Heart right ventricle (tissue), 16 donors: ENCODE measurements around the gene DLG4. TPM values are rescaled to one million over a fixed set of nuclear protein-coding genes. Genes with fewer than 3 reads are reported as not detected.
"Not testable (repeated sequence)": the region's sequence is repeated elsewhere in the genome, so short reads cannot be mapped to it uniquely, and the experiment has no call there.

Experiments used
- ATAC-seq, 8 donors: fragments of 200-7000 bp; cut with Tn5 transposase; one replicate each; pipeline ENCODE4 v1.9.1; 2020; ENCODE audit warnings: mild to moderate bottlenecking in 8 of 8, moderate library complexity in 8 of 8, moderate number of reproducible peaks in 1 of 8
- DNase-seq, 2 donors: peaks; one replicate each; pipeline ENCODE4 v3.0.0-alpha.2; 2020
- H3K27ac ChIP-seq, 10 donors: fragments of 200-600 bp; sonication (generic) in 2 of 10; one replicate each; pipeline versions ENCODE4 v1.5.0 to v1.8.0; 2020 to 2022; ENCODE audit warnings: mild to moderate bottlenecking in 3 of 10
- H3K27me3 ChIP-seq, 7 donors: fragments of 200-600 bp; one replicate each; pipeline ENCODE4 v1.8.0; 2021 to 2022; ENCODE audit warnings: mild to moderate bottlenecking in 2 of 7
- H3K36me3 ChIP-seq, 9 donors: fragments of 200-600 bp; sonication (generic) in 1 of 9; one replicate each; pipeline versions ENCODE4 v1.5.0 to v1.8.0; 2020 to 2022; ENCODE audit warnings: mild to moderate bottlenecking in 2 of 9
- H3K4me1 ChIP-seq, 9 donors: fragments of 200-600 bp; sonication (generic) in 1 of 9; one replicate each; pipeline versions ENCODE4 v1.5.0 to v1.8.0; 2020 to 2022; ENCODE audit warnings: mild to moderate bottlenecking in 4 of 9
- H3K4me3 ChIP-seq, 10 donors: fragments of 200-600 bp; sonication (generic) in 2 of 10; one replicate each; pipeline versions ENCODE4 v1.5.0 to v1.8.0; 2020 to 2022; ENCODE audit warnings: mild to moderate bottlenecking in 7 of 10, moderate library complexity in 2 of 10
- H3K9me3 ChIP-seq, 11 donors: fragments of 200-600 bp in 10 of 11; sonication (generic) in 2 of 11; one replicate each; pipeline versions ENCODE4 v1.5.0 to v1.8.0; 2013 to 2022; ENCODE audit warnings: mild to moderate bottlenecking in 2 of 11, control low read depth in 1 of 11, moderate library complexity in 1 of 11
- WGBS, 2 donors: extraction: QIAGEN DNeasy Blood & Tissue Kit; methylation state at CpG; one replicate each; pipeline ENCODE4 v1.1.7; 2013; ENCODE audit warnings: inconsistent platforms in 1 of 2; 5-methylcytosine and 5-hydroxymethylcytosine counted together
- intact Hi-C, 10 donors: fragments of 100-400 bp; cut with DNase I; formaldehyde crosslinking; loops; one replicate each; pipeline versions ENCODE4 v1.11.1 to v1.14.2; 2022
- polyA plus RNA-seq, 2 donors: library from polyadenylated mRNA; stranded (reverse); fragments of 200-250 nt; gene quantifications; one replicate each; pipeline ENCODE4 v1.2.3, GENCODE V29; 2013
- total RNA-seq, 10 donors: library from RNA; stranded (reverse); fragmentation: NEBNext Ultra II Directional in 3 of 10; extraction: Animal tissue kit (Norgen Biotek cat#: 25700) in 3 of 10; gene quantifications; one replicate each; pipeline versions ENCODE4 v1.2.1 to v1.2.4, GENCODE V29; 2021 to 2023
- TF ChIP-seq, protein P1 (sequence below), 9 donors: fragments of 200-600 bp; sonication (generic) in 2 of 9; IDR thresholded peaks; one replicate each; pipeline versions ENCODE4 v1.5.0 to v1.8.0; 2021 to 2022; ENCODE audit warnings: antibody characterized with exemption in 9 of 9, mild to moderate bottlenecking in 5 of 9, moderate library complexity in 1 of 9
- donor health status: Arrhythmogenic right ventricular cardiomyopathy.
- donor health status: ischemic (EF 13 %, LVEDD 7.1; RV severe dilation, severe dysfunction).
- donor health status: healthy with polysubstance abuse.
- donor health status: DM: no; HTN: yes; CAD: no.
- donor health status: DM: no; HTN: no; CAD: no.
- donor health status: ischemic (EF 25% LVEDD 6.9; RV normal size, moderate dysfunction).
- donor health status: ischemic (EF 25% LVEDD 5.7; RV mildly dilated, moderate dysfunction).
- donor health status: healthy.
- donor health status: DM: yes; HTN: yes; CAD: no.
- donor health status: Ischemic cardiomyopathy.
- donor health status: ischemic (EF 35%, LVEDD 5.7; RV mildly dilated, moderate dysfunction).
- donor health status: nonischemic (EF 11% LVEDD 7.7; RV severe dilation, severe dysfunction).
- donor health status: DM: yes; HTN: yes; CAD: no.
- donor health status: PGD.
- donor health status: ischemic (EF 29% LVEDD 5.4; RV normal size, mild dysfunction).
- donor health status: nonischemic (EF 23%, LVEDD 6.1; RV moderate dilation, normal function).

Gene DLG4
- total and polyA plus RNA-seq, 12 donors = 5.4 to 27.8 (median 16.7) TPM

DNA sequence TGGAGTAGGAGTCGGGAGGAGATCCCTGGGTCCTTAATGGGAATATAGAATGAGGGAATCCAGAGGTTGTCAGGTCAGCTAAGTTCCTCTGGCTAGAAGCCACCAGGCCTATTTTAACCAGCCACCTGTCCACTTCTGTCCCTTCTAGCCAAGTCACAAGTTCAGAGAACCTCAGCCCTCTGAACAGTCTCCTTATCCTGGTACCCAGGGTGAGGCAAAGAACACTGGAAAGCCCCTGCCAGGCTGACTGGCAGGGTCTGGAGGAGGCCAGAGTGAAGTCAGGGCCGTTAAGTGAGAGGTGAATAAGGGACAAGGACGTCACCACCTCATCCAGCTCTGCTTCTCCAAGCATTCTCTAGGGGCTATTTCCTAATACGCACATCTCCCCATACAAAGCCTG is 29.2 kb upstream of the DLG4 start:
- 44 to 53% methylated on average over 4 of the region's 4 CpGs for WGBS, 2 donors
- Histone ChIP-seq H3K9me3 (no peaks in the 10 kb centered on the region), H3K27me3 (no peaks in the 10 kb centered on the region), H3K36me3 (peaks cover 0 to 42% (median 15%) of the 10 kb centered on the region in 9 donors), H3K27ac (peak overlapping the region in 8 of 10 donors; percentile 33 to 100 (median 96)), H3K4me3 (no peak overlapping the region), H3K4me1 (peaks cover 13 to 56% (median 43%) of the 10 kb centered on the region in 9 donors)
- DNase-seq (no peak), ATAC-seq (no peak)
- TF ChIP-seq, protein P1, sequence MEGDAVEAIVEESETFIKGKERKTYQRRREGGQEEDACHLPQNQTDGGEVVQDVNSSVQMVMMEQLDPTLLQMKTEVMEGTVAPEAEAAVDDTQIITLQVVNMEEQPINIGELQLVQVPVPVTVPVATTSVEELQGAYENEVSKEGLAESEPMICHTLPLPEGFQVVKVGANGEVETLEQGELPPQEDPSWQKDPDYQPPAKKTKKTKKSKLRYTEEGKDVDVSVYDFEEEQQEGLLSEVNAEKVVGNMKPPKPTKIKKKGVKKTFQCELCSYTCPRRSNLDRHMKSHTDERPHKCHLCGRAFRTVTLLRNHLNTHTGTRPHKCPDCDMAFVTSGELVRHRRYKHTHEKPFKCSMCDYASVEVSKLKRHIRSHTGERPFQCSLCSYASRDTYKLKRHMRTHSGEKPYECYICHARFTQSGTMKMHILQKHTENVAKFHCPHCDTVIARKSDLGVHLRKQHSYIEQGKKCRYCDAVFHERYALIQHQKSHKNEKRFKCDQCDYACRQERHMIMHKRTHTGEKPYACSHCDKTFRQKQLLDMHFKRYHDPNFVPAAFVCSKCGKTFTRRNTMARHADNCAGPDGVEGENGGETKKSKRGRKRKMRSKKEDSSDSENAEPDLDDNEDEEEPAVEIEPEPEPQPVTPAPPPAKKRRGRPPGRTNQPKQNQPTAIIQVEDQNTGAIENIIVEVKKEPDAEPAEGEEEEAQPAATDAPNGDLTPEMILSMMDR (IDR thresholded peaks at IDR 0.05) = no peak
- intact Hi-C loops = no loop called here

DNA sequence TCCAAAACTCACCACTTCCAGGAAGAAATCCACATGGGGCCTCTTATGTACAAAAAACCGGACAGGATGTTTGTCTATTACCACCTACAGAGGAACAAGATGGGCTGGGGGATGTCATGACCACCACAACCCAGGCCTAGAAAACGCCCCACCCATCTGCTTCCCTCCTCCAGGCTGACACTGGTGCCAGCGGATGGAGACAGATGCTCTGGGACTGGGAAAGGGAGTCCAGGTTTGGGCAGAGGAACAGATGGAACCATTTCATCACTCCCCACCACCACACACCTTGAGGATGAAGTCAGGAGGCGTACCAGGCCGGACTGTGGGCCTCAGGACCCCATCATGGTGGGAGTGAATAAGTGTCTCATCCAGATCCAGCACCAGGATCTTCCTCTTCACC is 27.1 kb upstream of the DLG4 start:
- Histone ChIP-seq H3K9me3 (no peaks in the 10 kb centered on the region), H3K4me3 (no peak overlapping the region), H3K4me1 (peaks cover 13 to 53% (median 38%) of the 10 kb centered on the region in 9 donors), H3K36me3 (peaks cover 0 to 39% (median 15%) of the 10 kb centered on the region in 9 donors), H3K27ac (no peak overlapping the region), H3K27me3 (no peaks in the 10 kb centered on the region)
- TF ChIP-seq, protein P1 (IDR thresholded peaks at IDR 0.05) = no peak
- no peak for DNase-seq
- no peak for ATAC-seq
- WGBS, 2 donors = 90 to 93% methylated on average over 5 of the region's 5 CpGs
- intact Hi-C loops = no loop called here

DNA sequence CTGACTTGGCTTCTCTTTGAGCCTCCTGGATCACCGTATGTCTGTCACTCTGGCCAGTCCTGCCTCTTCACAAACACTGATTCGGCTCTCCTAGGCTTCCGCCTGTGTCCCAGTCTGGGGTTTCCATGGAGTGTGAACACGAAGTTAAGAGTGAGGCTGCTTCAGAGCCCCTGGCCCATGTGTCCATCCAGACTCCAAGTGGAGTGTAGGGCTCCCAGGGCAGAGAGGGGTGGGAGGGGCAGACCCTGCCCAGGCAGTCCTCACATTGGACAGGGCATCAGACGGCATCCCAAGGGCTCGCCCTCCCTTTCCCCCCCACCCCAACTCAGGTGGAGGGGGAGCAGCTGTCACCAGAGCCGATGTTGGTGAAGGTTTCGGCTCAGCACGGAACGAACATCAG is 24.2 kb upstream of the DLG4 start:
- intact Hi-C loops = loop anchor here in 2 of 10 donors (2.0 to 5.0 kb wide), 2 partner anchors 63 kb away; partner anchors contain the start of gene EIF5A (in 2 of the 2)
- H3K27me3 ChIP-seq, DNase-seq, H3K9me3 ChIP-seq, ATAC-seq: not testable (repeated sequence)
- WGBS, 2 donors = 76 to 79% methylated on average over 10 of the region's 10 CpGs
- Histone ChIP-seq H3K36me3 (peaks cover 0 to 55% (median 15%) of the 10 kb centered on the region in 9 donors), H3K4me1 (peaks cover 17 to 51% (median 35%) of the 10 kb centered on the region in 9 donors), H3K27ac (peak overlapping the region in 8 of 10 donors; percentile 88 to 100 (median 97)), H3K4me3 (peak overlapping the region in 4 of 10 donors; percentile 86 to 97 (median 92))

DNA sequence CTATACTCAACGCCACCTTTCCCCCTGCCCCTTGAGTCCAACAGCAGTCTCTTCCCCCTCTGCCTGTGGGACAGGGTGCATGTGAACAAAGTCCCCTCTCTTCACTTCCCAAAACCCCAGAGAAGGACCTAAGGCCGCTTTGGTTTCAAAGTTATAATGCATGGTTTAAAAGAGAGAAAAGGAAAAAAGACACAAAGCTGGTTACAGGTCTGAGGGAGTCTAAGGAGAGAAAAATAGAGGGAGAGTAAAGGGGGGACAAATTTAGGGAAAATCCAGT is 23.8 kb upstream of the DLG4 start:
- WGBS, 2 donors = 32 to 34% methylated on average over 2 of the region's 2 CpGs
- no peaks in the 10 kb centered on the region for H3K9me3 ChIP-seq
- peak overlapping the region; percentile 68 to 97 (median 84) for H3K4me3 ChIP-seq
- peak overlapping the region; percentile 88 to 100 (median 96) for H3K27ac ChIP-seq
- H3K36me3 ChIP-seq = peaks cover 0 to 55% (median 15%) of the 10 kb centered on the region in 9 donors
- H3K4me1 ChIP-seq = peaks cover 14 to 46% (median 31%) of the 10 kb centered on the region in 9 donors
- intact Hi-C loops = loop anchor here in 2 of 10 donors (2.0 to 5.0 kb wide), 2 partner anchors 63 to 64 kb away; partner anchors contain the start of gene EIF5A (in 2 of the 2)
- no peaks in the 10 kb centered on the region for H3K27me3 ChIP-seq
- DNase-seq = no peak
- TF ChIP-seq, protein P1 (IDR thresholded peaks at IDR 0.05) = no peak
- ATAC-seq = no peak
